H1 (cell line): ENCODE data around the gene BBLN. TPM values are rescaled to one million over a fixed set of nuclear protein-coding genes. Genes with fewer than 3 reads are reported as not detected.

Experiments used
- CTCF ChIA-PET: fragments of 300-600 bp; sonication (Branson Sonifier 250); formaldehyde crosslinking; loops from one replicate; lab custom pipeline; 2021; ENCODE audit not compliant: partially characterized antibody; lab: Charles Lee
- POLR2A ChIA-PET: fragments of 300-600 bp; sonication (Branson Sonifier 250); formaldehyde crosslinking; loops from one replicate; lab custom pipeline; 2021; ENCODE audit warnings: inconsistent platforms; ENCODE audit not compliant: partially characterized antibody; lab: Charles Lee
- DNase-seq, 2 experiments: peaks; one replicate each; pipeline versions ENCODE4 v3.0.0 to v3.0.0-alpha.2; 2010 to 2022; ENCODE audit warnings: low spot score in 2 of 2, low read depth in 1 of 2, mixed read lengths in 1 of 2
- FAIRE-seq: peaks from 2 replicates; lab custom pipeline; 2011; peaks lifted over from hg19 to GRCh38; lab: Jason Lieb, UNC
- H2AFZ ChIP-seq: 2 replicates; pipeline ENCODE4 v1.8.1; 2012; ENCODE audit warnings: low read length, inconsistent platforms
- H2AK5ac ChIP-seq: 2 replicates; pipeline ENCODE4 v1.6.1; 2013; ENCODE audit warnings: low read depth, low read length
- H2BK120ac ChIP-seq: replicated peaks from 2 replicates; pipeline ENCODE3; 2013; ENCODE audit warnings: low read depth, low read length, inconsistent platforms
- H2BK12ac ChIP-seq: 2 replicates; pipeline ENCODE4 v1.6.1; 2013; ENCODE audit warnings: low read depth, low read length
- H2BK15ac ChIP-seq: 2 replicates; pipeline ENCODE4 v1.6.1; 2013; ENCODE audit warnings: low read length
- H2BK20ac ChIP-seq: 2 replicates; pipeline ENCODE4 v1.6.1; 2013; ENCODE audit warnings: low read length
- H2BK5ac ChIP-seq: 2 replicates; pipeline ENCODE4 v1.6.1; 2013; ENCODE audit warnings: low read depth, low read length
- H3K14ac ChIP-seq: 2 replicates; pipeline ENCODE4 v1.6.1; 2013; ENCODE audit warnings: inconsistent platforms; ENCODE audit not compliant: insufficient read length
- H3K18ac ChIP-seq: 2 replicates; pipeline ENCODE4 v1.6.1; 2013; ENCODE audit warnings: low read length; ENCODE audit errors: extremely low read depth
- H3K23ac ChIP-seq: 2 replicates; pipeline ENCODE4 v1.6.1; 2013; ENCODE audit warnings: inconsistent platforms; ENCODE audit not compliant: insufficient read length
- H3K23me2 ChIP-seq: 2 replicates; pipeline ENCODE4 v1.6.1; 2013; ENCODE audit warnings: low read depth, low read length
- H3K27ac ChIP-seq: 2 replicates; pipeline ENCODE4 v1.6.1; 2011; ENCODE audit warnings: low read depth, low read length, inconsistent platforms
- H3K27me3 ChIP-seq, 4 experiments: replicated peaks in 1 of 4; 1 replicate in 1 of 4; 2 replicates in 3 of 4; pipeline versions ENCODE4 v1.6.1 to v1.8.1; 2011 to 2013; ENCODE audit warnings: low read length in 3 of 4, mild to moderate bottlenecking in 3 of 4, inconsistent platforms in 2 of 4, mixed read lengths in 2 of 4, moderate library complexity in 1 of 4; ENCODE audit not compliant: control insufficient read depth in 3 of 4, insufficient read depth in 3 of 4; ENCODE audit errors: extremely low read depth in 1 of 4
- H3K36me3 ChIP-seq, 4 experiments: 2 replicates each; pipeline versions ENCODE4 v1.6.1 to v1.8.1; 2011 to 2013; ENCODE audit warnings: mild to moderate bottlenecking in 4 of 4, low read length in 3 of 4, moderate library complexity in 2 of 4, control low read depth in 1 of 4, inconsistent platforms in 1 of 4; ENCODE audit not compliant: insufficient read depth in 4 of 4, control insufficient read depth in 2 of 4
- H3K4ac ChIP-seq: replicated peaks from 2 replicates; pipeline ENCODE3; 2013; ENCODE audit warnings: low read length, low read depth, mixed read lengths, inconsistent platforms; ENCODE audit not compliant: insufficient read length
- H3K4me1 ChIP-seq, 4 experiments: replicated peaks in 1 of 4; 1 replicate in 1 of 4; 2 replicates in 3 of 4; pipeline versions ENCODE4 v1.6.1 to v1.8.1; 2011 to 2013; ENCODE audit warnings: low read length in 3 of 4, inconsistent platforms in 2 of 4, mixed read lengths in 1 of 4; ENCODE audit not compliant: insufficient read depth in 4 of 4, control insufficient read depth in 3 of 4
- H3K4me2 ChIP-seq, 2 experiments: 2 replicates each; pipeline versions ENCODE4 v1.6.1 to v1.8.1; 2011 to 2013; ENCODE audit warnings: low read depth in 2 of 2, low read length in 2 of 2, control low read depth in 1 of 2, inconsistent platforms in 1 of 2, mild to moderate bottlenecking in 1 of 2; ENCODE audit not compliant: insufficient read depth in 1 of 2
- H3K4me3 ChIP-seq, 4 experiments: fragments of 200-600, 300-600 bp in 1 of 4; sonication (generic), shearing (Covaris generic), sonication (Bioruptor Twin) in 1 of 4; 2 replicates each; pipeline versions ENCODE4 v1.5.1 to v1.8.1; 2011 to 2016; ENCODE audit warnings: low read length in 4 of 4, low read depth in 3 of 4, control low read depth in 2 of 4, inconsistent platforms in 2 of 4, mild to moderate bottlenecking in 2 of 4, mixed read lengths in 1 of 4, moderate library complexity in 1 of 4; ENCODE audit not compliant: insufficient read depth in 2 of 4; ENCODE audit errors: extremely low read depth in 1 of 4
- H3K56ac ChIP-seq: replicated peaks from 2 replicates; pipeline ENCODE3; 2013; ENCODE audit warnings: low read depth, mild to moderate bottlenecking, mixed read lengths, low read length, inconsistent platforms; ENCODE audit not compliant: insufficient read length
- H3K79me1 ChIP-seq: 2 replicates; pipeline ENCODE4 v1.6.1; 2013; ENCODE audit warnings: low read depth, low read length, control low read depth
- H3K79me2 ChIP-seq, 2 experiments: 2 replicates each; pipeline versions ENCODE4 v1.6.1 to v1.8.1; 2012 to 2013; ENCODE audit warnings: low read length in 2 of 2, mild to moderate bottlenecking in 2 of 2, inconsistent platforms in 1 of 2; ENCODE audit not compliant: insufficient read depth in 2 of 2, control insufficient read depth in 1 of 2
- H3K9ac ChIP-seq, 4 experiments: replicated peaks in 1 of 4; 1 replicate in 1 of 4; 2 replicates in 3 of 4; pipeline versions ENCODE4 v1.6.1 to v1.8.1; 2011 to 2013; ENCODE audit warnings: low read depth in 3 of 4, low read length in 3 of 4, control low read depth in 2 of 4, mild to moderate bottlenecking in 2 of 4, moderate library complexity in 2 of 4, inconsistent platforms in 1 of 4; ENCODE audit errors: extremely low read depth in 1 of 4
- H3K9me3 ChIP-seq, 2 experiments: 2 replicates each; pipeline versions ENCODE4 v1.6.1 to v1.8.1; 2012 to 2013; ENCODE audit warnings: mild to moderate bottlenecking in 2 of 2, moderate library complexity in 2 of 2, control low read depth in 1 of 2, inconsistent platforms in 1 of 2, low read depth in 1 of 2, low read length in 1 of 2, mixed read lengths in 1 of 2; ENCODE audit not compliant: insufficient read depth in 2 of 2
- H4K20me1 ChIP-seq, 2 experiments: replicated peaks in 1 of 2; 2 replicates each; pipeline versions ENCODE3 to v1.8.1; 2011 to 2013; ENCODE audit warnings: inconsistent platforms in 2 of 2, low read length in 2 of 2, mild to moderate bottlenecking in 1 of 2; ENCODE audit not compliant: insufficient read depth in 2 of 2, control insufficient read depth in 1 of 2
- H4K5ac ChIP-seq: 2 replicates; pipeline ENCODE4 v1.6.1; 2013; ENCODE audit warnings: low read length, low read depth, mixed read lengths, inconsistent platforms; ENCODE audit not compliant: insufficient read length
- H4K8ac ChIP-seq: 2 replicates; pipeline ENCODE4 v1.8.0; 2013; ENCODE audit warnings: mild to moderate bottlenecking, moderate library complexity, low read length, inconsistent platforms; ENCODE audit not compliant: insufficient read depth; ENCODE audit errors: extremely low read depth
- H4K91ac ChIP-seq: replicated peaks from 2 replicates; pipeline ENCODE3; 2013; ENCODE audit warnings: low read length, mixed read lengths, inconsistent platforms; ENCODE audit not compliant: insufficient read length
- PHF8 ChIP-seq: fragments of 200-600 bp; sonication (generic); conservative IDR thresholded peaks from 2 replicates; pipeline ENCODE4 v1.7.1; 2012; ENCODE audit warnings: low read depth, mild to moderate bottlenecking, inconsistent platforms, low read length, moderate library complexity
- SIX5 ChIP-seq: IDR thresholded peaks from 2 replicates; pipeline ENCODE4 v1.6.1; 2011; ENCODE audit warnings: mild to moderate bottlenecking, low read depth, low read length
- SRF ChIP-seq: IDR thresholded peaks from 2 replicates; pipeline ENCODE4 v1.6.1; 2011; ENCODE audit warnings: mild to moderate bottlenecking, low read depth, low read length, moderate library complexity
- YY1 ChIP-seq: IDR thresholded peaks from 2 replicates; pipeline ENCODE4 v1.6.1; 2011; ENCODE audit warnings: low read depth, mild to moderate bottlenecking, low read length
- WGBS, 2 experiments: shearing (Covaris generic) in 1 of 2; methylation state at CpG; one replicate each; pipeline versions ENCODE4 v1.1.6 to v1.1.7; 2013 to 2015; ENCODE audit warnings: low lambda C conversion rate in 2 of 2, mixed read lengths in 2 of 2, inconsistent platforms in 1 of 2, low coverage in 1 of 2, missing lambda C conversion rate in 1 of 2; ENCODE audit not compliant: insufficient replicate concordance in 2 of 2, insufficient coverage in 1 of 2, insufficient read length in 1 of 2; ENCODE audit errors: extremely low coverage in 1 of 2, missing lambda C conversion rate in 1 of 2; 5-methylcytosine and 5-hydroxymethylcytosine counted together
- polyA plus RNA-seq, 7 experiments: library from polyadenylated mRNA; depleted of rRNA in 3 of 7; stranded (reverse) in 5 of 7; unstranded in 2 of 7; fragments of >200 nt in 5 of 7; fragments of 200-250 nt in 2 of 7; gene quantifications; 1 replicate in 5 of 7; 2 replicates in 1 of 7; 4 replicates in 1 of 7; pipeline versions ENCODE4 v1.2.1 to v1.2.3, GENCODE V29; 2011 to 2013; ENCODE audit warnings: missing spikeins in 2 of 7, mixed read lengths in 2 of 7
- total RNA-seq: library from RNA; stranded (reverse); fragmentation: NEBNext Ultra II Directional; extraction: Animal tissue kit (Norgen Biotek cat#: 25700); gene quantifications from 2 replicates; pipeline ENCODE4 v1.2.1, GENCODE V29; 2021

BBLN gene
- total and polyA plus RNA-seq, 2 of the 8 experiments (the other 6 are each of a cell fraction or from before 2014, with no cell fraction given), result 63.1 to 164 TPM

GRCh38 chr9:128115187-128116103 lies 44.6 kb upstream of the BBLN start:
- H3K36me3 ChIP-seq, result peaks cover 0 to 3% (median 0%) of the 10 kb centered on the region in 4 experiments; a peak in 3 of 8 replicates
- H2BK12ac ChIP-seq, result no peak overlapping the region
- no peak overlapping the region for H3K18ac ChIP-seq
- no peak overlapping the region for H3K23ac ChIP-seq
- no peak overlapping the region for H2AFZ ChIP-seq
- H3K27ac ChIP-seq, result no peak overlapping the region
- 0 out of 2 replicates have a peak overlapping the region, but pooled peaks have one; percentile 5 for H4K8ac ChIP-seq
- no peaks in the 10 kb centered on the region for H3K9me3 ChIP-seq
- H2AK5ac ChIP-seq, result no peak overlapping the region
- DNase-seq (no peak), FAIRE-seq (no peak)
- no peak overlapping the region for H4K5ac ChIP-seq
- H3K4me1 ChIP-seq, result peaks cover 0 to 4% (median under 1%) of the 10 kb centered on the region in 4 experiments; a peak in 3 of 7 replicates
- no peaks in the 10 kb centered on the region for H3K79me1 ChIP-seq
- no peaks in the 10 kb centered on the region for H3K27me3 ChIP-seq
- POLR2A ChIA-PET, result interaction anchor here (0.6 to 5.9 kb wide), 6 partner anchors 10 to 548 kb away, joined by 3 to 119 read pairs (median 4); partner anchors contain the start of gene PTGES2
- no peak overlapping the region for H2BK120ac ChIP-seq
- no peak overlapping the region for H2BK15ac ChIP-seq
- no peak overlapping the region for H4K91ac ChIP-seq
- H4K20me1 ChIP-seq, result peaks cover 3 to 10% of the 10 kb centered on the region in 2 experiments
- CTCF ChIA-PET, result interaction anchor here (0.5 to 9.1 kb wide), 14 partner anchors 9 to 173 kb away, joined by 3 to 114 read pairs (median 8); partner anchors contain the start of genes NAIF1, PTGES2 and SLC25A25
- H3K14ac ChIP-seq, result no peak overlapping the region
- H3K79me2 ChIP-seq, result no peaks in the 10 kb centered on the region
- H2BK20ac ChIP-seq, result no peak overlapping the region
- H3K56ac ChIP-seq, result no peak overlapping the region
- H3K9ac ChIP-seq, result no peak overlapping the region
- H3K4ac ChIP-seq, result no peak overlapping the region
- no peak overlapping the region for H3K4me3 ChIP-seq
- no peak overlapping the region for H2BK5ac ChIP-seq
- H3K4me2 ChIP-seq, result no peak overlapping the region
- 89% methylated on average over 26 of the region's 26 CpGs; no CpG with 5 or more reads in 1 of the 2 experiments for whole genome bisulfite sequencing, 2 experiments
- H3K23me2 ChIP-seq, result no peaks in the 10 kb centered on the region
- TF ChIP-seq PHF8, result no peak
- TF ChIP-seq SIX5, result no peak
- no peak for TF ChIP-seq YY1
- no peak for TF ChIP-seq SRF
